Astrocyte (in vitro differentiated cells and primary cell): ENCODE results near the gene SAMD4A. TPM values are rescaled to one million over a fixed set of nuclear protein-coding genes. Genes with fewer than 3 reads are reported as not detected.

Source experiments
- DNase-seq: peaks from one replicate; pipeline ENCODE4 v3.0.0-alpha.2; 2010; ENCODE audit warnings: low read depth
- FAIRE-seq: peaks from 2 replicates; lab custom pipeline; 2011; peaks lifted over from hg19 to GRCh38; lab: Jason Lieb, UNC
- H2AFZ ChIP-seq: 2 replicates; pipeline ENCODE4 v1.6.0; 2012; ENCODE audit warnings: low read depth, low read length, inconsistent platforms
- H3K27ac ChIP-seq: 2 replicates; pipeline ENCODE4 v1.5.1; 2011; ENCODE audit warnings: low read depth, low read length, inconsistent platforms
- H3K27me3 ChIP-seq: 2 replicates; pipeline ENCODE4 v1.6.0; 2011; ENCODE audit warnings: low read length, inconsistent platforms; ENCODE audit not compliant: insufficient read depth
- H3K36me3 ChIP-seq: 2 replicates; pipeline ENCODE4 v1.5.1; 2011; ENCODE audit warnings: low read length, inconsistent platforms; ENCODE audit not compliant: insufficient read depth
- H3K4me1 ChIP-seq: 2 replicates; pipeline ENCODE4 v1.5.1; 2011; ENCODE audit warnings: low read length, inconsistent platforms; ENCODE audit not compliant: insufficient read depth
- H3K4me2 ChIP-seq: 2 replicates; pipeline ENCODE4 v1.6.0; 2012; ENCODE audit warnings: low read length, inconsistent platforms
- H3K4me3 ChIP-seq: 2 replicates; pipeline ENCODE4 v1.5.1; 2011; ENCODE audit warnings: low read depth, mild to moderate bottlenecking, low read length, inconsistent platforms; ENCODE audit not compliant: insufficient read depth
- H3K79me2 ChIP-seq: 2 replicates; pipeline ENCODE4 v1.6.0; 2012; ENCODE audit warnings: mild to moderate bottlenecking, low read length, inconsistent platforms; ENCODE audit not compliant: insufficient read depth
- H3K9ac ChIP-seq: 2 replicates; pipeline ENCODE4 v1.6.0; 2012; ENCODE audit warnings: mild to moderate bottlenecking, low read length, inconsistent platforms
- H3K9me3 ChIP-seq: 2 replicates; pipeline ENCODE4 v1.5.1; 2012; ENCODE audit warnings: low read depth, mild to moderate bottlenecking, low read length, inconsistent platforms; ENCODE audit not compliant: insufficient read depth
- H4K20me1 ChIP-seq: 2 replicates; pipeline ENCODE4 v1.6.0; 2012; ENCODE audit warnings: low read length, inconsistent platforms; ENCODE audit not compliant: insufficient read depth
- H3K27ac Mint-ChIP-seq: one replicate; pipeline ENCODE4 v1.8.0; 2021; ENCODE audit warnings: mild to moderate bottlenecking, mixed read lengths; ENCODE audit not compliant: unreplicated experiment
- H3K27me3 Mint-ChIP-seq: one replicate; pipeline ENCODE4 v1.8.0; 2021; ENCODE audit warnings: low read depth, mixed read lengths; ENCODE audit not compliant: unreplicated experiment
- H3K36me3 Mint-ChIP-seq: one replicate; pipeline ENCODE4 v1.8.0; 2021; ENCODE audit warnings: low read depth, mixed read lengths; ENCODE audit not compliant: unreplicated experiment
- H3K4me1 Mint-ChIP-seq: one replicate; pipeline ENCODE4 v1.8.0; 2021; ENCODE audit warnings: low read depth, mixed read lengths; ENCODE audit not compliant: unreplicated experiment
- H3K4me3 Mint-ChIP-seq: one replicate; pipeline ENCODE4 v1.8.0; 2021; ENCODE audit warnings: mild to moderate bottlenecking, moderate library complexity, mixed read lengths; ENCODE audit not compliant: unreplicated experiment
- H3K9me3 Mint-ChIP-seq: one replicate; pipeline ENCODE4 v1.8.0; 2021; ENCODE audit warnings: mild to moderate bottlenecking, mixed read lengths; ENCODE audit not compliant: unreplicated experiment
- CTCF ChIP-seq: IDR thresholded peaks from 2 replicates; pipeline ENCODE4 v1.5.1; 2011; ENCODE audit warnings: low read depth, mild to moderate bottlenecking, inconsistent platforms, low read length, moderate library complexity; ENCODE audit not compliant: insufficient read depth
- EZH2 ChIP-seq: IDR thresholded peaks from 2 replicates; pipeline ENCODE4 v1.6.1; 2012; ENCODE audit warnings: mild to moderate bottlenecking, low read length, inconsistent platforms; ENCODE audit not compliant: insufficient read depth
- total RNA-seq: library from RNA; stranded (reverse); gene quantifications from 2 replicates; pipeline ENCODE4 v1.2.1, GENCODE V29; 2021

The SAMD4A gene
- total RNA-seq, 1 donor from 2014 or later = 68.2 TPM

GRCh38 chr14:54537651-54538050 lies 29.3 kb upstream of the SAMD4A start:
- Mint-ChIP-seq H3K9me3 (no peaks in the 10 kb centered on the region), H3K4me1 (peaks cover 2% of the 10 kb centered on the region), H3K4me3 (no peak overlapping the region), H3K36me3 (peaks cover 3% of the 10 kb centered on the region), H3K27me3 (no peaks in the 10 kb centered on the region), H3K27ac (no peak overlapping the region)
- TF ChIP-seq CTCF (no peak), EZH2 (no peak)
- Histone ChIP-seq H3K4me3 (no peak overlapping the region), H3K79me2 (no peaks in the 10 kb centered on the region), H2AFZ (no peak overlapping the region), H3K27ac (no peak overlapping the region), H3K9ac (no peak overlapping the region), H4K20me1 (no peaks in the 10 kb centered on the region), H3K36me3 (peaks cover 5% of the 10 kb centered on the region), H3K27me3 (no peaks in the 10 kb centered on the region), H3K9me3 (no peaks in the 10 kb centered on the region), H3K4me1 (no peaks in the 10 kb centered on the region), H3K4me2 (no peak overlapping the region)
- FAIRE-seq (no peak), DNase-seq (no peak)

GRCh38 chr14:54538055-54538454 lies 28.9 kb upstream of the SAMD4A start:
- TF ChIP-seq EZH2 (no peak), CTCF (no peak)
- Histone ChIP-seq H2AFZ (no peak overlapping the region), H3K27ac (no peak overlapping the region), H3K9me3 (no peaks in the 10 kb centered on the region), H3K4me2 (no peak overlapping the region), H4K20me1 (no peaks in the 10 kb centered on the region), H3K27me3 (no peaks in the 10 kb centered on the region), H3K79me2 (no peaks in the 10 kb centered on the region), H3K4me3 (no peak overlapping the region), H3K4me1 (no peaks in the 10 kb centered on the region), H3K36me3 (peaks cover 5% of the 10 kb centered on the region), H3K9ac (no peak overlapping the region)
- H3K4me3 Mint-ChIP-seq = no peak overlapping the region
- DNase-seq = no peak
- no peaks in the 10 kb centered on the region for H3K4me1 Mint-ChIP-seq
- H3K27me3 Mint-ChIP-seq = no peaks in the 10 kb centered on the region
- FAIRE-seq = no peak
- peaks cover 3% of the 10 kb centered on the region for H3K36me3 Mint-ChIP-seq
- H3K9me3 Mint-ChIP-seq = no peaks in the 10 kb centered on the region
- no peak overlapping the region for H3K27ac Mint-ChIP-seq

DNA sequence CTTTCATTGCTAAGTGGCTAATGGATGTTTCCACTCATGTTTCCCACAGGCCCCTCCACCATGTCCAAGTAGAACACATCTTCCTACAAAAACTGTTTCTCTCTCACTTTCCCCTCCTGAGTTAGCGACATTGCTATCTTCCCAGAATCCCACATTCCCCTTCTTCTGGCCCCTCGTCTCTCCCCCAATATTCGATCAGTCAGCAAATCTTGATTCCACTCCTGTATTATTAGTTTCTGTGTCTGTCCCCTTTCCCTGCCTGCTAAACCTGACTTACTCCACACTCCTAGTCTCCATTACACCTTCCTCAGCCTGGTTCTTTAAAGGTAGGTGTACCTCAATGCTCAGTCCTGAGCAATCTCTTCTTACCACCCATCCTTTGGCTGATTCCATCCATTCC lies 19.3 kb upstream of the SAMD4A start:
- TF ChIP-seq EZH2 (no peak), CTCF (no peak)
- H3K9me3 Mint-ChIP-seq = peaks cover 2% of the 10 kb centered on the region
- H4K20me1 ChIP-seq = no peaks in the 10 kb centered on the region
- no peaks in the 10 kb centered on the region for H3K79me2 ChIP-seq
- peaks cover 6% of the 10 kb centered on the region for H3K36me3 Mint-ChIP-seq
- H3K4me3 Mint-ChIP-seq = peak overlapping the region; percentile 23
- no peak overlapping the region for H3K4me3 ChIP-seq
- no peak overlapping the region for H3K9ac ChIP-seq
- H3K9me3 ChIP-seq = no peaks in the 10 kb centered on the region
- no peak overlapping the region for H3K27ac Mint-ChIP-seq
- FAIRE-seq = no peak
- no peak overlapping the region for H3K27ac ChIP-seq
- no peaks in the 10 kb centered on the region for H3K36me3 ChIP-seq
- no peaks in the 10 kb centered on the region for H3K4me1 Mint-ChIP-seq
- no peak for DNase-seq
- H3K4me2 ChIP-seq = no peak overlapping the region
- H3K27me3 Mint-ChIP-seq = peaks cover 2% of the 10 kb centered on the region
- H3K4me1 ChIP-seq = no peaks in the 10 kb centered on the region
- no peak overlapping the region for H2AFZ ChIP-seq
- no peaks in the 10 kb centered on the region for H3K27me3 ChIP-seq
